ENCODE data around the gene AVL9.

DNA sequence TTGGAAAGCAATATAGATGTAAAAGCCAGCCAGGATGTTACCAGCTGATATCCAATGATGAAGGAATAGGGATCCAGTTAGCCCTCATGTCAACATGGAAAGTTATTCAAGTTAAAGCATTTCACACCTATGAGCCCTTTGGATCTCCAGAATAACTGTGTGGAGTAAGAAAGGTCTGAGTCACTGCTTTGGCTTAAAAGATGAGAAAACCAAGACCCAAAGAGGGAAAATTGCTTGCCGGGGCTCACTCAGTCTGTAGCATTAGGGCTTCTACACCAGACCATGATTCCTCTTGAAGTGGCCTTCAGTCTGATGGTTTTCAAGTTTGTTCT lies 17.7 kb upstream of the AVL9 start:
- TF ChIP-seq CTCF (IDR thresholded peaks at IDR 0.05) (no peak), POLR2A (IDR thresholded peaks at IDR 0.05) (no peak), POLR2AphosphoS5 (IDR thresholded peaks at IDR 0.05) (no peak)
